NT2/D1 (cell line): ENCODE data around the gene PRLHR.

Experiments used
- SUZ12 ChIP-seq: IDR thresholded peaks from 2 replicates; pipeline ENCODE4 v1.6.1; 2011; ENCODE audit not compliant: insufficient read length, insufficient read depth; ENCODE audit errors: extremely low read depth
- YY1 ChIP-seq: IDR thresholded peaks from 2 replicates; pipeline ENCODE4 v1.6.1; 2011; ENCODE audit not compliant: insufficient read length, insufficient read depth
- ZNF274 ChIP-seq: IDR thresholded peaks from 2 replicates; pipeline ENCODE4 v1.6.1; 2011; ENCODE audit warnings: mild to moderate bottlenecking, low read depth, low read length

DNA sequence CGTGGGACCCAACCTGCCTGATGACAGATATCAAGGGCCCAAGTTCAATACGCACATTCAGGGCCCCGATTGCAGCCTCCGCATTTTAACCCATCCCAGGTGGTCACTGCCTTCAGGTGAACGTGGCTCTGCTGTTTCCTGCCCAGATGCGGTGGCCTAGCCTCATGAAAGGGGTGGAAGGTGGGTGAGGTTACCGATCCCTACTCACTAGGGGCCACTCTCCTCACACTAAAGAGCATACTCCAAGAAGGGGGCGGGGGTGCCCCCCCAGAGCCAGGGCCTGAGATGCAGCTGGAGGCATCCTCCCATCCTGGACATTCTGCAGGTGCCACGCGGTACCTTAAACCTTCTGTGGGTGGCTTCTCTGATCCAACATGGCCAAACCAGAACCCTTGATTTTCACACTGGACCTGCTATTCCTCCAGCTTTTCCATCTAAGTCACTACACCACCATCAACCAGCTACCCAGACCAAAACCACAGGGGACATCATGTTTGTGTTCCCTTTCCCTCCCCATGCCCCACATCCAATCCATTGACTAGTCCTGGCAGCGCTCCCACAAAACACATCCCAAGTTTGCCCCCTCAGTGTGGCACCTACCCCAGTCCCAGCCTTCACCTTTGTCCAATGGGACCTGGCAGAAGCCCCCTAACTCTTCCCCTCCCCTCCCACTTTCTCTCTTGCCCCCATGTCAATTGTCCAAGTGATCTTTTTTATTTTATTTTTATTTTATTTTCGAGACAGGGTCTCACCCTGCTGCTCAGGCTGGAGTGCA, 30.0 kb downstream of the PRLHR start:
- no peak for TF ChIP-seq ZNF274
- no peak for TF ChIP-seq YY1
- no peak for TF ChIP-seq SUZ12
